ENCODE results near the gene HBS1L.

Gene HBS1L

DNA sequence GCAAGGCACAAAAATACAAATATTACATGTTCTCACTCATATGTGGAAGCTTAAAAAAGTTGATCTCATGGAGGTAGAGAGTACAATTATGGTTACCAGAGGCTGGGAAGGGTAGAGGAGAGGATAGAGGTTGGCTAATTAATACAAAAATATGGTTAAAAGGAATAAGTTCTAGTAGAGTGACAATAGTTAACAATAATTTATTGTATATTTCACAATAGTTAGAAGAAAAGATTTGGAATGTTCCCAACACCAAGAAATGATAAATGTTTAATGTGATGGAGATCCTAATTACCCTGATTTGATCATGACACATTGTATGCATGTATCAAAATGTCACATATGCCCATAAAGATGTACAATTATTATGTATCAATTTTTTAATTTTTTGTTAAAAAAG lies 106.5 kb downstream of the HBS1L start:
- no peak for DNase-seq

DNA sequence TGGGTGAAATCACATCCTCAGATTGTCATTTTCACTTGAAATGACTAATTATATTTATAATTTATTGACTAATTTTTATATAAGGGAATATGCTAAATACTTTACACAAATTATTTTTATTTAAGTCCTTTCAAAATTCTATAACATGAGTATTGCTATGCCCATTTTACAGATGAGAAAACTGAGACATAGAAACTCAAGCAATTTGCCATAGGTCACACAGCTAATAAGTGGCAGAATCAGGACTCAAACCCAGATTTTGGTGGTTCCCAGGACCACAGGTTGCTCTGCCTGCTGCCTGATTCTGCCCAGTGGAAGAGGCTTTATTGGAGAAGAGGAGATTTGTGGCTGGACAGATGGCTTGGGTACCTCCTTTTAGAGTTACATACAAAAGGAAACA lies 109.6 kb downstream of the HBS1L start:
- no peak for DNase-seq

DNA sequence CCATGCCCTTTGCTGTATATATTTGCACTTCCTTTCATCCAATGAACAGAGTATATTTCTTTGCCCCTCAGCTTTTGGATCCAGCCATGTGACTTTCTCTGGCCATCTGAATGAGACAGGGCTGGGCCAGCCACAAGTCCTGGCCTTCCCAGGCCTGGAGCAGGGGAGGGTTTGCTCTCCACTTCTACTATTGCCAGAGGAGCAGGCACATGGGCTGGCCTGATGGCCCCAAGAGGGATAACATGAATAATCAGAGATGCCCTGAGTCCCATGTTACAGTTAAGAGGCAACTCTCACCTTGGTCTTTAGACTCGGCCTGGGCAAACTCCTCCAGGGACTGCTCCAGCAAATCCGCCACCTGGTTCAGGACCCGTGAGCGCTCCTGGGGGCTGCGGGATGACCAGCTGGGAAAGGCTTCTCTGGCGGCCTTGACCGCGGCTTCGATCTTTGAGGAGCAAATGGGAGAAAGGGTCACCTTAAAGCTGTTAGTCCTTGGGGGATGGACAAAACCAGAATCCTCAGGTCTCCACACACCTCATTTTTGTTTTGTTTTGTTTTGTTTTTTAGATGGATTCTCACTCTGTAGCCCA lies 111.0 kb downstream of the HBS1L start:
- no peak for DNase-seq

DNA sequence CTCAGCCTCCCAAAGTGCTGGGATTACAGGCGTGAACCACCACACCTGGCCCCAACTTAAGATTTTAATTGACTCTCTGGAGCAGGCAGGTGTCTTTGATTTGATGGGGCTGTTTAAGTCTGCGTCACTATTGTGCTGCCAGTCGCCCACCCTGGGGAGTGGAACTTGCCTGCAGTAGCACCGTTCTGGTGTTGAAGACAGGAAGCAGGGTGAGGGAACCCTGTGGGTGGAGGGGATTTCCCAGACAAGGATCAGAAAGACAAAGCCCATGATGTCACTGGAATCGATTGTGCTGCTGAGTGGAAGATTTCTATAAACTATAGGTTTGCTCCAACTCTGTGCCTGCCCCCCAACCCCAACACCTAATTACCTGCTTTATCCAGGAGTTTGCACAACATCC lies 115.7 kb downstream of the HBS1L start:
- DNase-seq, result peak; percentile 53

DNA sequence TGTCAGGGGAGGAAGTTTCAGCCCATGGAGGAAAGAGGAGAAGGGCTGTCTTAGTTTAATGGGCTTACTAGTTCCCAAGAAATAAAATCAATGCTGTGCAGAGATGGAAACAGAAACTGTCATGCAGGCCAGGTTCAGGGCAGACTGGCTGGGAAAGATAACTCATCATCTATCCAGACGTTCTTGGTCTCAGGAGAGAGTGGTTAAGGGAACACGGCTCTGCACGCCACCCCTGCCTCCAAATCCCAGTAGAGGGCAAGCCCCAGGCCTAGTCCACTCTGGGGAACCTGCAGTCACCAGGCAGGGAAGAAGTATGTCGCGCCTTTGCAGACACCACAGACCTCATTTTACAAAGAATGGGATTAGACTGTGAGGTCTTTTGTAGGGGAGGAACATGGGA lies 117.2 kb downstream of the HBS1L start:
- no peak for DNase-seq

DNA sequence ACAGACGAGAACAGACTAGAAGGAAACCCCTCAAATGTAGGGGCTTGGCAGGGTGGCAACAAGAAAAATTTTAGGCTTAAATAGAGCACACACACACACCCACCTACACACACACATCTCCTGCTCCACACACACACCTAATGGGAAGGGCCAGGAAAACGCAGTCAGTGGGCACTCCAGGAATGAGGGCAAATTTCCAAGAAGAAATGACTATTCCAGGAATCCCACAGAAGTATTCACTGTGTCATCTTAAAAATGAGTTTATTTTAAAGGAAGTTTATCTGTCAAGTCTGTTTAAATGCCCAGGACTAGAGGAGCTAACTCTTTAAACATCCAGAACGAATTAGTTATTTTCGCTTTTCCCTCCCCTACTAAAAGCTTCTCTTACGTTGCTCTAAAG lies 117.7 kb downstream of the HBS1L start:
- DNase-seq, result no peak

DNA sequence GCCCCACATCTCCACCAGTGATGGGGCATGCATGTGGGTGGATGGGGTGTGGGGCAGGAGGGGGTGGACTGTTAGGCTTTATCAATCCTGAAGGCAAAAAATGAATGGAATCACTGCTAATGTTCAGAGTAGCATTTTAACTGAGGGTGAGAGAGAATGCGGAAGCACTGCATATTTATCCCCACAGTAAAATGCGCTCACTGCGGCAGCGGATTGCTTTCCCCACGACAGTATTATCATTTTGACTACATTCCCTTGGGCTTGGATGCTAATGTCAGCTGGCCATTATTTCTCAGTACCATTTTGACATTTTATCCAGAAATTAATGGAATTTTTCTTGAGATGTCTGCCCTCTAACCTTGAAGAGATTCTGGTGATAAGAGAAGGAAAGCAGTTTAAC lies 118.1 kb downstream of the HBS1L start:
- DNase-seq, result no peak

DNA sequence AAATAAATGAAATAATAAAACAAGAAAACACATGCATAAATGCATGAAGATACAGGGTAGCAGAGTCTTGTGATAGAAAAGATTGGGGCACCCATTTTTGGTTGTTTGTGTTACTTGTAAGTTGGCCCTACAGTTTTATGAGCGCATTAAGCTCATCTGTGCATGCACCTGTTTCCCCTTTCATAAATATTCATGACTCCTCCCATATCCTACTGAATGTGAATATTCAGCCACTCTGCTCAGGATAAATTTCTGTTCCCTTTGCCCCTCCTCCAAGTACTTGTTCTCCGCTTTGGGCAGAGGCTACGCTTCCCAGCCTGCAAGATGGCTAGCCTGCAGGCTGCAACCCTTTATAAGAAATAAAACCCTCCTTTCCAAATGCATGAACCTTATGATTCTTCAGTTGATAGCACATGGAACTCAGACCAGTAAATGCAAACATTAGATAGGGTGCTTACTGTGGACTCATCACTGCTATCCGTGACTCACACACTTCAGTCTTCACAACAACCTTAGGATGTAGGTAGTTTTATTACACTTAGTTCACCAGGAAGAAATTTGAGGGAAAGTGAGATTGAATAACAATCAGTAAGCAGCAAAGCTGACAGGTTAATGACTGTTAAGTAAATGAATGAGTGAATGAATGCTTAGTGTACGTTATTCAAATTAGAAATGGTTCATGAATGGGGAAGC lies 119.7 kb downstream of the HBS1L start:
- no peak for DNase-seq

DNA sequence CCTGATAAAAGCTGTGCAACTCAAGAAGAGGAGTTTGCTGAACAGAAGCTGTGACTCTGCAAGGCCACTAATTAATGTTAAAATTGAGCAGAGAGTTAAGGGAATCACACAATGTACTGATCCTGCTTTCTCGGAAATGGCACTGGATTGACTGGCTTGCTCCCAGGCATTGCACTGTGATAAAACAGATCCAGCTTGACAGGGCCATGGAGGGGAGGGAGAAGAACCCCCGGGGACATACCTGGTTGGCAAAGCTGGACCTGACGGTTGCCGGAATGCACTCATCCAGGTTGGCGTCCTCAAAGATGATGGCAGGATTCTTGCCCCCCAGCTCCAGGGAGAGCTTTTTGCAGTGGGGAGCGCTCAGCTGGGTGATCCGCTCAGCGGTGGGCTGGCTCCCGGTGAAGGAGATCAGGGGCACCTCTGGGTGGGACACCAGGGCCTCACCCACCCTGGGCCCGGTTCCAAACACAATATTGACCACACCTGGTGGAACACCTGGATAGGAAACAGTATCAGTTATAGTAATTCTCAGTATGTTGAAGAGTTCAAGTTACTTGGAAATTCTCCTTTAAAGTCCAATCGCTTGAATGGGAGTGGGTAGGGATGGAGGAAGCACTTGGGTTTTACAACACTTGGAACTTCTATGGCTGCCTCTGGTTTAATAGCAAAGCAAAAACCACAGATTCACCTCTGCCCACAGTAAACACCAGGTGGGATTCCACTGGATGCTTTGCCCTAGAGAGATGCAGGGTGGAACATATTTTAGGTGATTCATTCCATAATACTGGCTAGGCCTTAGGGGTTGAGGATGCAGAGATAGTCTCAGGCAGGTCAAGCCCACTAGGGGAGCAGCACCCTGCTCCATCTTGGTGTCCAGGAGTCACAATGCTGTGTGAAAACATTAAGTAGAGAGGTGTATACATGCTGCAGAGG lies 121.8 kb downstream of the HBS1L start:
- no peak for DNase-seq

DNA sequence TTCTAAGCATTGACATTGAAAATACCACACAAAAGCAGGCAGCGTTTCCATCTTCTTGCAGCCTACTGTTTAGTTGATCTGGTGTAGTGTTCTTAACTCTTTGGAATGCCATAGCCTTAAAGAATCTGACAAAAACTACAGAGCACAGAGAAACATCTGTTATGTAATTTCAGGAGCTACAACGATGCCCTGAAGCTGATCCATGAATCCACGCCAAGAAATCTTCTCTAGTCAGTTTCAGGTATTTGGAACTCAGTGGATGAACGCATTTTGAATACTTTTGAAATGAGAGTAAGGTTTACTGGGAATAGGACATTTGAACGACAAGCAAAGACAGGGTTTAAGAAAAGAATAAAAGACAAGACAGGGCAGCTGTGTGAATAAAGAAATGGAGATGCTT lies 122.5 kb downstream of the HBS1L start:
- DNase-seq, result no peak

DNA sequence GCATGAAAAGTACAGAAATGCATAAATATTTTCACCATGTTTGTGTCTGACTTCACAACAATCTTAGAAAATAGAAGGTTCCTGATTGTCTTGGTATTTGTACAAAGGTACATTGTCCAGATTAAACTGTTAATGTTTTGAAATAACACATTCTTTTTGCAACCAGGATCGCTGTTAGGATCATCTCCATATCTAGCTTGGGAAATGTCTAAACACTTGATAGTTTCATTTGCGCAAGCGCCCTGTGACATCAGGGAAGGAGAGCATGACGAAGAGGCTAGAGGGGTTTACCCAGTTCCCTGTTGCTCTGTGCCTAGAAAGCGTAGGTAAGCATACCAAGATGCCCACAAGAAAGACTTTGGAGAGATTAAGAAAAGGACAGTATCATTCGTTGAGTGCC lies 124.2 kb downstream of the HBS1L start:
- no peak for DNase-seq

DNA sequence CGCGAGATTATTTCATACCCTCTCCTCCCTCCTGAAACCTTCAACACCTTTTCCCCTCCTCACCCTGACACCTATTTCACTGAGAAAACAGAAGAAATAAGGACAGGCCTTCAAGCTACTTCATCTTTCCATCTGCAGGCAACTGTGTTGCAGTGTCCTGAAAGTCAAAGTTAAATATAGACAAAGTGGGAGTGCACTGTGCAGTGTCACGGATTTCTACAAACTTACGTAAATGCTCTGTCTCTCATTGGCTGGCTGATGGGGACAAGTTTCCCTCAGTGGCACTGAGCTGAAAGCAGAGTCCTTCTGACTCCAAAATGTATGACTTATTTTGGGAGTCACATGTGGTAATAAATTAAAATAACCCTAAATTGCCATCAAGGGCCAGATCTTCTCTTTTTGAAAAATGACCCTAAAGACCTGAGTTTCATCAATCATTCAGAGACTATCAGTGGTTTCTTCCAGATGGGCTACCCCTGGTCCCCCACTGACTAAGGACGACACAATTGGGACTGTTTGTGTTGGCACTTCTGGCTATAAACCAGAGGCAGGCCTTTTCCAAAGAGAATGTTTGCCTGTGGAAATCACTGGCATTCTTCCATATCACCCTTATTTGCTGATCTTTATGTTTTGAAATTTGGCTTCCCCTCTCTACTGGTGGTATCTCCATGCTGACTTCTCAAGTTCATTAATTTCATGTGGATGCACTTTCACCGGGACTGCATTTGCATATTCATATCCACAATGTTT lies 126.3 kb downstream of the HBS1L start:
- no peak for DNase-seq

DNA sequence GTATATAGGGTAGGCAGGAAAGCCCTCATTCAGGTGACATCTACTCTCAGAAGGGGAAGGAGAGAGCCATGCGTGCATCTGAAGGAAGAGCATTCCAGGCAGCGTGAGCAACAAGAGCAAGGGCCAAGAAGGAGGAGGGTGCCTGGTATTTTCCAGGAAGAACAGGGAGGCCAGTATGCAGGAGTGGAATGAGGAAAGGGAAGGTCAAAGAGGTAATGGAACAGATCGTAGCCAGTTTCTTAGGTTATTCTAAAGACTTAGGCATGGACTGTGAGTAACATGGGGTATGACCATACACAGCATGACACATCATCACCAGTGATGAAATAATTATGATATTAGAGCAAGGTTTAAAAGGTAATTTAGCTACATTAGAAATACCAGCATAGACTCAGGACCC lies 128.8 kb downstream of the HBS1L start:
- DNase-seq, result no peak

DNA sequence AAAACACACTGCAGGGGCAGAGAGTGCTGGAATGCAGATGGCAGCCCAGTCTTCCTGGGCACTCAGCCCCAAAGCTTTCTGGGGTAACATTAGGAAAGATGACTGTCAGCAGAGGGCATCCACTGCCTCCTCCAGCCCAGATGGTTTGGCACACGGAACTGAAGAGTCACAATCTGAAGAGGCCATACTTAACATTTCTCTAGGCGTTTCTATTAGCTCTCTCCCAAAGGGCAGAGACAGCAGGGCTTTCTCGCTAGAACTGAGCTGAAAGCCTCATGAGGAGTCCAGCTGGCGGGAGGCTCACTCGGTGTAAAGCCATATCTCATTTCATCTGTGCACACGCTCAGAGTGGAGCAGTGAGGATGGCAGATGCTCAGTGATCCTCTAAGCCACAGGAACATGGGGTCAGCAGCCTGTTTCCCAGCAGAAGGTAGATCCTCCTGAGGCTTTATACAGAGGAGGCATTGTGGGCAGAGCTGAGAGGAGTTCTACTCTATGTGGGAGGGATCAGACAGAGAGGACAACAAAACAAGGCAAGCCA lies 132.8 kb downstream of the HBS1L start:
- no peak for DNase-seq

DNA sequence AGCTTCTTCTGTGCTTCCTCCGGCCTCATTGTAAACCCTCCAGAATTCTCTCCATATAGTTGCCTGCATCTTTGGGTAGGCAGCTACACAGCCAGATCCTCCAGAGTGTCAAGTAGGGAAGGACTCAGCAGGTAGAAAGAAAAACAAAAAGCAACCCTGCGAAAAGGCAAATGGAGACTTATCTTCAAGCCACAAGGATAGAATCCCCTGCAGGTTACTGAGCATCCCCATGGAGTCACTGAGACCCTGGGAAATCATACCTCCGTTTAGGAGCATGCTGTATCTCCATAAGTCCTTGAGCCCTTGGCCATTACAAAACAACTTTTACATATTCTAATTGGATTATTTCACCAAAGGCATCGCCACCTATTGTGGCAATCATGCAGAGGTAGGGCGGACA lies 133.3 kb downstream of the HBS1L start:
- DNase-seq, result no peak

DNA sequence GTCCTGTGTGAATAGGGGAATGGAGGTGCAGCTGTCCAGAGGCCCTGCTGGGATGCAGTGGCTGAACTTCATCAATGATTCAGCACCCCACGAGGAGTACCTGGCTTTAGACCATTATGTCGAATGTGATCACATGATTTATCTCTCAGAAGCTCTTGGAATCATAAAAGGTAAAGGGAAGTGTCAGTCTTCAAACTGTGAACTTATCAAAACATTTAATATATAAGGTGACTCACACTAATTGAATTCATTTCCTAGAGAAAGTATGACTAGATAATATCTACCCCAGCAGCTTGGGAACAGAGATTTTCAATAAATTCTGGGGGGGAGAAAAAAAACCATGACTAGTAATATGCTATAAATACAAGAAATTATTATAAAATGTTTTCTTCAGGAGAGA lies 134.2 kb downstream of the HBS1L start:
- no peak for DNase-seq

DNA sequence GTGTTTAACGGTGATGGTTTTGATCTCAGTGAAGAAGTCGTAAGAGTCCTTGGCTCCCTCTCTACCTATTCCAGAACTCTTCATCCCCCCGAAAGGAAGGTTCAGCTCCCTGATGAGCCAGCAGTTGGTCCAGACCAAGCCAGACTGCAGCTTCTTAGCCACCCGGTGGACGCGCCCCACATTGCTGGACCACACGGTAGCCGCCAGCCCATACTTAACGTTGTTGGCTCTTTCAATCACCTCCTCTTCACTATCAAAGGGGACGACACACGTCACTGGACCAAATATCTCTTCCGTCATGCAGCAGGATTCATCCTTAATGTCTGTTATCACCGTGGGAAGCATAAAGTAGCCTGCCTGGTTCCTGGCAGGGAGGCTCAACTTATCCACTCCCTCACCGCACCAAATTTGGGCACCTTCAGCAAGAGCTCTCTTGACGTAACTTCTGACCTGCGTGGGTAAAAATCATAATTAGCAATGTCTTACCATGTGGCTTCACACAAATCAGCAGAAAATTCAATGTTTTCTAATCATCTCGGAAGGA lies 136.1 kb downstream of the HBS1L start:
- DNase-seq, result no peak

DNA sequence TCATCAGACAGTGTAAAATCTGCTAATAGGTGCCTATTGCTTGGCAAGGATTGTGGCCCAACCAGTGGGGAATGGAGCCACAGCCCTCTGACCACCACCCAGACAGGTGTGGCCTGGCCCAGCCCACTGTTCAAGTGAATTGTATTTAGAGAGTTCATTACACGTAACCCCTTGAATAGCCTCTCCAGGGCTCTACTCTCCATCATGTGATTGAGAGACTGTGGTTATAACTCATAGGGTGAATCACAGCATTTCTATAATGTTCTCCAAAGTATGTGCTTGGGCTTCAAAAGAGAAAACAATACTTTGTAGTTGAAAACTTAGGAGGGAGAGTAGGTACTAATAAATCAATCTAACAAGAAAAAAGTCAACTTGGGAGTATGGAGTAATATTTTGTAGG lies 143.1 kb downstream of the HBS1L start:
- no peak for DNase-seq

DNA sequence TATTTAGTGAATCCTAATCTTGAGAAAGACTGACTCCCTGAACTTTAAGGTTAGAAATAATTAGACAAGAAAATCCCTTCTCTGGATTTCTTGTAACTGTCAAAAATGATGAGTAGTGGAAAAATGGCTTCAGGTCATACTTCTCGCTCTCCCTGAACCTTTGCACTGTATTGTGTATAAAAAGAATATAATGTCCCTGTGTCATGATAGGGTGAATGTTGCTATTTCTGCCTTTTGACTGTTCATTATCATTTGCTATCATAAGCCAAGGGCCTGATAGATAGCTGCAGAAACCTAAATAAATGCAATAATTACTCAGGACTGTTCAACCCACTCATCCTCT lies 144.1 kb downstream of the HBS1L start:
- no peak for DNase-seq

Measured in activated CD8-positive, alpha-beta memory T cell treated with anti-CD3 and anti-CD28 coated beads, Interleukin-2, amount 50 U/mL, for 4 hours (primary cell).